ENCODE data around the gene NKAIN2. TPM values are rescaled to one million over a fixed set of nuclear protein-coding genes. Genes with fewer than 3 reads are reported as not detected.

The NKAIN2 gene
- total RNA-seq, 4 donors from 2014 or later, result 0.19 TPM; not detected in 3

GRCh38 chr6:123810948-123811347 is 7.3 kb downstream of the NKAIN2 start:
- Histone ChIP-seq H3K9me3 (no peaks in the 10 kb centered on the region), H3K27me3 (peaks cover 0 to 35% (median 0%) of the 10 kb centered on the region in 4 donors), H3K4me3 (no peak overlapping the region), H3K27ac (no peak overlapping the region), H3K36me3 (no peaks in the 10 kb centered on the region), H3K4me1 (no peaks in the 10 kb centered on the region)
- 66 to 91% methylated on average over 2 of the region's 2 CpGs for WGBS, 2 donors
- no peak for DNase-seq
- no peak for TF ChIP-seq POLR2A (IDR thresholded peaks at IDR 0.05)
- no peak for TF ChIP-seq CTCF (IDR thresholded peaks at IDR 0.05)
- intact Hi-C loops (cut with DNase I), result no loop called here

- Histone ChIP-seq H3K9me3 (no peaks in the 10 kb centered on the region), H3K27ac (no peak overlapping the region), H3K4me1 (no peaks in the 10 kb centered on the region), H3K27me3 (peaks cover 0 to 31% (median 0%) of the 10 kb centered on the region in 4 donors), H3K4me3 (no peak overlapping the region), H3K36me3 (no peaks in the 10 kb centered on the region)
- DNase-seq, result no peak
- WGBS, 2 donors, result 31 to 36% methylated on average over 1 of the region's 1 CpG
- intact Hi-C loops (cut with DNase I), result no loop called here
- no peak for TF ChIP-seq POLR2A (IDR thresholded peaks at IDR 0.05)
Observed at GRCh38 chr6:123811378-123811777, 7.7 kb downstream of the NKAIN2 start.

- Histone ChIP-seq H3K27me3 (peaks cover 0 to 19% (median 0%) of the 10 kb centered on the region in 4 donors), H3K4me3 (no peak overlapping the region), H3K4me1 (no peaks in the 10 kb centered on the region), H3K9me3 (no peaks in the 10 kb centered on the region), H3K27ac (no peak overlapping the region), H3K36me3 (no peaks in the 10 kb centered on the region)
- no peak for TF ChIP-seq CTCF (IDR thresholded peaks at IDR 0.05)
- intact Hi-C loops (cut with DNase I), result no loop called here
- 60 to 72% methylated on average over 2 of the region's 2 CpGs for WGBS, 2 donors
- DNase-seq, result no peak
Observed at GRCh38 chr6:123812621-123813020, 9.0 kb downstream of the NKAIN2 start.

- WGBS, 2 donors, result 76 to 78% methylated on average over 2 of the region's 2 CpGs
Observed at GRCh38 chr6:123821112-123821511, 17.4 kb downstream of the NKAIN2 start.

GRCh38 chr6:123829302-123829953 is 25.8 kb downstream of the NKAIN2 start:
- no peak for DNase-seq

More at GRCh38 chr6:123821112-123821511, 17.4 kb downstream of the NKAIN2 start:
- DNase-seq, result no peak
- Histone ChIP-seq H3K27me3 (no peaks in the 10 kb centered on the region), H3K27ac (no peak overlapping the region), H3K4me3 (no peak overlapping the region), H3K9me3 (no peaks in the 10 kb centered on the region), H3K4me1 (no peaks in the 10 kb centered on the region), H3K36me3 (no peaks in the 10 kb centered on the region)
- no peak for TF ChIP-seq POLR2A (IDR thresholded peaks at IDR 0.05)
- no peak for TF ChIP-seq CTCF (IDR thresholded peaks at IDR 0.05)
- intact Hi-C loops (cut with DNase I), result no loop called here

More at GRCh38 chr6:123829302-123829953, 25.8 kb downstream of the NKAIN2 start:
- H3K4me3 ChIP-seq, result no peak overlapping the region
- WGBS, 2 donors, result 12 to 22% methylated on average over 3 of the region's 3 CpGs
- H3K27me3 ChIP-seq, result no peaks in the 10 kb centered on the region
- intact Hi-C loops (cut with DNase I), result no loop called here
- TF ChIP-seq CTCF (IDR thresholded peaks at IDR 0.05), result no peak
- no peak overlapping the region for H3K27ac ChIP-seq
- H3K36me3 ChIP-seq, result no peaks in the 10 kb centered on the region
- no peaks in the 10 kb centered on the region for H3K4me1 ChIP-seq
- H3K9me3 ChIP-seq, result no peaks in the 10 kb centered on the region
